ENCODE data around the gene FNDC7.

The FNDC7 gene

GRCh38 chr1:108722292-108722691, 9.6 kb downstream of the FNDC7 start:
- Histone ChIP-seq H3K27me3 (ENCODE audit: insufficient read depth, low read length) (no peaks in the 10 kb centered on the region), H3K14ac (ENCODE audit: low read length) (no peak overlapping the region), H4K12ac (ENCODE audit: low read depth, low read length) (no peak overlapping the region), H3K9me3 (ENCODE audit: insufficient read depth, low read depth, low read length) (no peaks in the 10 kb centered on the region), H3K18ac (ENCODE audit: low read length) (no peak overlapping the region), H3K79me1 (ENCODE audit: low read length) (peaks cover 4% of the 10 kb centered on the region), H3K4me3 (ENCODE audit: low read depth, low read length) (no peak overlapping the region), H2AK5ac (ENCODE audit: low read length) (no peak overlapping the region), H3K4ac (ENCODE audit: low read depth, low read length) (no peak overlapping the region), H2BK120ac (ENCODE audit: insufficient read depth, low read length, poor library complexity) (no peak overlapping the region), H3K23ac (ENCODE audit: low read length) (no peak overlapping the region), H3K79me2 (ENCODE audit: control insufficient read depth, insufficient read depth, low read length, poor library complexity) (peaks cover 2% of the 10 kb centered on the region), H3K27ac (ENCODE audit: low read depth, low read length) (no peak overlapping the region), H3K9ac (ENCODE audit: low read length) (no peak overlapping the region), H2BK12ac (ENCODE audit: low read length) (no peak overlapping the region), H4K8ac (ENCODE audit: low read depth, low read length) (no peak overlapping the region), H3K36me3 (ENCODE audit: control insufficient read depth in 1 of 2, insufficient read depth in 2 of 2, low read length in 2 of 2) (no peaks in the 10 kb centered on the region), H2BK5ac (ENCODE audit: low read depth, low read length, poor library complexity) (no peak overlapping the region), H3K4me2 (ENCODE audit: low read length) (no peak overlapping the region), H2AFZ (ENCODE audit: insufficient read depth, low read length, poor library complexity) (no peak overlapping the region), H3K4me1 (ENCODE audit: control insufficient read depth in 1 of 2, insufficient read depth in 2 of 2, low read length in 2 of 2) (peaks cover 10 to 13% of the 10 kb centered on the region in 2 experiments), H4K91ac (ENCODE audit: low read depth, low read length) (no peak overlapping the region)
- WGBS (ENCODE audit: extremely low coverage, insufficient coverage, insufficient read length), result no CpG with 5 or more reads among the region's 6 CpGs
- DNase-seq, result no peak

- no peak overlapping the region for H2BK5ac ChIP-seq (ENCODE audit: low read depth, low read length, poor library complexity)
- H4K8ac ChIP-seq (ENCODE audit: low read depth, low read length), result no peak overlapping the region
- H3K4me1 ChIP-seq (ENCODE audit: control insufficient read depth in 1 of 2, insufficient read depth in 2 of 2, low read length in 2 of 2), result peaks cover 4 to 5% of the 10 kb centered on the region in 2 experiments
- H2AK5ac ChIP-seq (ENCODE audit: low read length), result no peak overlapping the region
- no peaks in the 10 kb centered on the region for H3K27me3 ChIP-seq (ENCODE audit: insufficient read depth, low read length)
- H4K91ac ChIP-seq (ENCODE audit: low read depth, low read length), result no peak overlapping the region
- no peak overlapping the region for H3K14ac ChIP-seq (ENCODE audit: low read length)
- H3K9ac ChIP-seq (ENCODE audit: low read length), result no peak overlapping the region
- no peak overlapping the region for H3K18ac ChIP-seq (ENCODE audit: low read length)
- H3K9me3 ChIP-seq (ENCODE audit: insufficient read depth, low read depth, low read length), result peaks cover 5% of the 10 kb centered on the region
- no peak overlapping the region for H2BK12ac ChIP-seq (ENCODE audit: low read length)
- H2BK120ac ChIP-seq (ENCODE audit: insufficient read depth, low read length, poor library complexity), result no peak overlapping the region
- H3K27ac ChIP-seq (ENCODE audit: low read depth, low read length), result no peak overlapping the region
- peaks cover under 1% of the 10 kb centered on the region for H3K79me2 ChIP-seq (ENCODE audit: control insufficient read depth, insufficient read depth, low read length, poor library complexity)
- H2AFZ ChIP-seq (ENCODE audit: insufficient read depth, low read length, poor library complexity), result no peak overlapping the region
- H3K36me3 ChIP-seq (ENCODE audit: control insufficient read depth in 1 of 2, insufficient read depth in 2 of 2, low read length in 2 of 2), result no peaks in the 10 kb centered on the region
- DNase-seq, result peak in 1 of 2 donors; percentile 85
- no CpG with 5 or more reads among the region's 1 CpG for WGBS (ENCODE audit: extremely low coverage, insufficient coverage, insufficient read length)
- no peak overlapping the region for H3K23ac ChIP-seq (ENCODE audit: low read length)
- H3K4me2 ChIP-seq (ENCODE audit: low read length), result no peak overlapping the region
- H4K12ac ChIP-seq (ENCODE audit: low read depth, low read length), result no peak overlapping the region
- H3K4me3 ChIP-seq (ENCODE audit: low read depth, low read length), result no peak overlapping the region
- peaks cover 1% of the 10 kb centered on the region for H3K79me1 ChIP-seq (ENCODE audit: low read length)
- H3K4ac ChIP-seq (ENCODE audit: low read depth, low read length), result no peak overlapping the region
These were observed 13.2 kb downstream of the FNDC7 start for GRCh38 chr1:108725906-108726305.

- WGBS (ENCODE audit: extremely low coverage, insufficient coverage, insufficient read length), result no CpG with 5 or more reads among the region's 8 CpGs
- H3K23ac ChIP-seq (ENCODE audit: low read length), result no peak overlapping the region
These were observed 15.7 kb downstream of the FNDC7 start for GRCh38 chr1:108728327-108728923.

GRCh38 chr1:108729481-108729880, 16.8 kb downstream of the FNDC7 start:
- WGBS (ENCODE audit: extremely low coverage, insufficient coverage, insufficient read length), result no CpG with 5 or more reads among the region's 4 CpGs
- no peak overlapping the region for H4K91ac ChIP-seq (ENCODE audit: low read depth, low read length)

More at GRCh38 chr1:108728327-108728923, 15.7 kb downstream of the FNDC7 start:
- H4K8ac ChIP-seq (ENCODE audit: low read depth, low read length), result no peak overlapping the region
- no peak overlapping the region for H3K4me3 ChIP-seq (ENCODE audit: low read depth, low read length)
- H3K79me1 ChIP-seq (ENCODE audit: low read length), result no peaks in the 10 kb centered on the region
- no peak overlapping the region for H3K27ac ChIP-seq (ENCODE audit: low read depth, low read length)
- H3K36me3 ChIP-seq (ENCODE audit: control insufficient read depth in 1 of 2, insufficient read depth in 2 of 2, low read length in 2 of 2), result no peaks in the 10 kb centered on the region
- peaks cover 3 to 4% of the 10 kb centered on the region in 2 experiments for H3K4me1 ChIP-seq (ENCODE audit: control insufficient read depth in 1 of 2, insufficient read depth in 2 of 2, low read length in 2 of 2)
- H4K12ac ChIP-seq (ENCODE audit: low read depth, low read length), result no peak overlapping the region
- H3K27me3 ChIP-seq (ENCODE audit: insufficient read depth, low read length), result no peaks in the 10 kb centered on the region
- no peak overlapping the region for H2AFZ ChIP-seq (ENCODE audit: insufficient read depth, low read length, poor library complexity)
- H3K4ac ChIP-seq (ENCODE audit: low read depth, low read length), result no peak overlapping the region
- H3K14ac ChIP-seq (ENCODE audit: low read length), result no peak overlapping the region
- no peak overlapping the region for H2BK12ac ChIP-seq (ENCODE audit: low read length)
- H3K18ac ChIP-seq (ENCODE audit: low read length), result no peak overlapping the region
- no peak overlapping the region for H3K9ac ChIP-seq (ENCODE audit: low read length)
- DNase-seq, result no peak
- no peak overlapping the region for H3K4me2 ChIP-seq (ENCODE audit: low read length)
- H3K79me2 ChIP-seq (ENCODE audit: control insufficient read depth, insufficient read depth, low read length, poor library complexity), result no peaks in the 10 kb centered on the region
- H4K91ac ChIP-seq (ENCODE audit: low read depth, low read length), result no peak overlapping the region
- no peak overlapping the region for H2BK5ac ChIP-seq (ENCODE audit: low read depth, low read length, poor library complexity)
- no peak overlapping the region for H2BK120ac ChIP-seq (ENCODE audit: insufficient read depth, low read length, poor library complexity)
- H2AK5ac ChIP-seq (ENCODE audit: low read length), result no peak overlapping the region
- peaks cover 5% of the 10 kb centered on the region for H3K9me3 ChIP-seq (ENCODE audit: insufficient read depth, low read depth, low read length)

More at GRCh38 chr1:108729481-108729880, 16.8 kb downstream of the FNDC7 start:
- no peaks in the 10 kb centered on the region for H3K79me2 ChIP-seq (ENCODE audit: control insufficient read depth, insufficient read depth, low read length, poor library complexity)
- DNase-seq, result no peak
- no peak overlapping the region for H2BK12ac ChIP-seq (ENCODE audit: low read length)
- H3K4ac ChIP-seq (ENCODE audit: low read depth, low read length), result no peak overlapping the region
- no peak overlapping the region for H2AFZ ChIP-seq (ENCODE audit: insufficient read depth, low read length, poor library complexity)
- H2BK120ac ChIP-seq (ENCODE audit: insufficient read depth, low read length, poor library complexity), result no peak overlapping the region
- H4K8ac ChIP-seq (ENCODE audit: low read depth, low read length), result no peak overlapping the region
- H3K23ac ChIP-seq (ENCODE audit: low read length), result no peak overlapping the region
- no peak overlapping the region for H3K18ac ChIP-seq (ENCODE audit: low read length)
- H3K4me3 ChIP-seq (ENCODE audit: low read depth, low read length), result no peak overlapping the region
- H2AK5ac ChIP-seq (ENCODE audit: low read length), result no peak overlapping the region
- H3K14ac ChIP-seq (ENCODE audit: low read length), result no peak overlapping the region
- H2BK5ac ChIP-seq (ENCODE audit: low read depth, low read length, poor library complexity), result no peak overlapping the region
- H3K9ac ChIP-seq (ENCODE audit: low read length), result no peak overlapping the region
- peaks cover 5% of the 10 kb centered on the region for H3K9me3 ChIP-seq (ENCODE audit: insufficient read depth, low read depth, low read length)
- no peaks in the 10 kb centered on the region for H3K79me1 ChIP-seq (ENCODE audit: low read length)
- no peaks in the 10 kb centered on the region for H3K27me3 ChIP-seq (ENCODE audit: insufficient read depth, low read length)
- H3K27ac ChIP-seq (ENCODE audit: low read depth, low read length), result no peak overlapping the region
- H4K12ac ChIP-seq (ENCODE audit: low read depth, low read length), result no peak overlapping the region
- H3K4me1 ChIP-seq (ENCODE audit: control insufficient read depth in 1 of 2, insufficient read depth in 2 of 2, low read length in 2 of 2), result peaks cover 3 to 4% of the 10 kb centered on the region in 2 experiments
- H3K4me2 ChIP-seq (ENCODE audit: low read length), result no peak overlapping the region
- no peaks in the 10 kb centered on the region for H3K36me3 ChIP-seq (ENCODE audit: control insufficient read depth in 1 of 2, insufficient read depth in 2 of 2, low read length in 2 of 2)
